Smooth muscle cell of the brain vasculature (primary cell): ENCODE measurements around the gene FARP1.
"Not testable (repeated sequence)": the region's sequence is repeated elsewhere in the genome, so short reads cannot be mapped to it uniquely, and the experiment has no call there.

ENCODE experiments used
- DNase-seq: peaks from one replicate; pipeline ENCODE4 v3.0.0-alpha.2; 2012; ENCODE audit warnings: low read depth, low spot score

Gene FARP1

DNA sequence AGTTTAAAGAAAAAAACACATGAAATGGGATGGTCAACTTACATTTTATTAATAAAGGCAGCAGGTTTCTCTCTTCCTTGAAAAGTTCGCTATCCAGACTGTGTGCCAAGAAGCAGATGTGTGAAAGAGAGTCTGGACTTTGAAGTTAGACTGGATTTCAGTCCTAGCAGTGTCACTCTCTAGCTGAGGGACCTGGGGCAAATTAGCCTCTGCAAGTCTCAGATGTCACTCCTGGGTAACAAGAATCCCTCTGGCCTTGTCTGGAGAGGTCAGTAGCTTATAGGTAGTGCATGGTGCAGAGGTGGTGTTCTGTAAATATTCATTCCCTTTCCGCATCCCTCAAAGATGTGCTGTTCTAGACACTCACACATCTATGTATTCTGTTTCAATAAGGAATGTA lies 221.8 kb downstream of the FARP1 start:
- no peak for DNase-seq

GRCh38 chr13:98365302-98365701 lies 222.4 kb downstream of the FARP1 start:
- no peak for DNase-seq

DNA sequence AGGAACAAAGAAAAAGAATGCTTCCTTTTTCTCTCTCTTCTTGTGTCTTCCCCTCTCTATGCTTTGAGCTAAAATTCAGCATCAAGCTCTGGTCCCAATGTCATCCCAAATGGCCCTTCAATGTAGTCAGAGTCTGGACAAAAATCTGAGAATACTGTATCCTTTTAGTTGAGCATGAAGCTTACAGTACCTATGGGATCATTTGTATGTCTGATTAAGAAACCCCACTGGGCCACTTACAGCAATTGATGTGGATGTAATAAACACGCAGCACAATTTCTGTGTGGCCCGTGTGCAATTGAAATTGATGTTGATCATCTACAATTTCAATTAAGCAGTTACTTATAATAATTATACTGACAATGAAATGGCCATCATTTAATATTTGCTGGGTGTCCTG lies 223.1 kb downstream of the FARP1 start:
- no peak for DNase-seq

GRCh38 chr13:98366443-98366842 lies 223.5 kb downstream of the FARP1 start:
- no peak for DNase-seq

DNA sequence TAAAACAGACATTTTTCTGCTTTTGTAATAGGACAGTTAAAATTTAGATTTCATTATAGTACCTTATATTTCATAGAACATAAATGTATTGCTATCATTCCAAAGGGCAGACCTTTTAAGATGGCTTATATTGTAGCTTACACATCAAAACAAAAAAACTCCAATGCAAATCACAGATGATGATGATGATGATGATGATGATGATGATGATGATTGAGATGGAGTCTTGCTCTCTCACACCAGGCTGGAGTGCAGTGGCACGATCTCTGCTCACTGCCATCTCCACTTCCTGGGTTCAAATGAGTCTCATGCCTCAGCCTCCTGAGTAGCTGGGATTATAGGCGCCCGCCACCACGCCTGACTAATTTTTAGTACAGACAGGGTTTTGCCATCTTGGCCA lies 224.1 kb downstream of the FARP1 start:
- DNase-seq = no peak

DNA sequence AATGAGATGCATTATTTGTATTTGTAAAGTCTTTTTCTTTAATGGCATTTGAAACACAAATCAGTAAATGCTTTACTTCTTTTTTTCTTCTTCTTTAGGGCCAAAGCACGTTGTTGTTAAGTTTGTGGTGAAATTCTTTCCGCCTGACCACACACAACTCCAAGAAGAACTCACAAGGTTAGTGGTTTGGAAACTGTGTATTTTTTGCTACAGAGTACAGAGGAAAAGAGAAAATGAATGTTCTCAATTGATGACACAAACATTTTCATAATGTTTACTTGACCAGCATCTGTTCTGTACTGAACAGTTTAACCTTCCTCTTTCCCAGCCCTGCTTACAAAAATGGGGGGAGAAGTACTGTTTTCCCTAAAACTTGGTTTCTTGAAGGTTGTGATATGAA lies 225.1 kb downstream of the FARP1 start:
- DNase-seq = no peak

- not testable (repeated sequence) for DNase-seq
Observed at GRCh38 chr13:98369520-98369919, 226.6 kb downstream of the FARP1 start.

DNA sequence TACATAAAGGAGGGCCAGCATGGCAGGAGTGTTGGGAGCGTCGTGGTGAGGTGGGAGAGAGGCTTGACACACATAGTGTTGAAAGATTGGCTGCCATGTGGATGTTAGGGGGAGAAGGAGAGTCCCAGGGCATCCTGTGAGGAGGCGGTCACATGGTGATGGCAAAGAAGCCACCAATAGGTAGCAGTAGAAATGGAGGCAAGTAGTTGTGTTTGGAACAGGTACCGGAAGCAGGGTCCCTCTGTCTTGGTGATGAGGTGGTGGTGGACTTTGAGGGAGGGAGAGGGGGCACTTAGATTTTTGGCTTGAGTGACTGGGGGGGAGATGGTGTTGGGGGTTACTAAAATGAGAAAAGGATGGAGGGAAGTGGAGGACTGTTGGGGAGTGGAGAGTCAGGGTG lies 227.4 kb downstream of the FARP1 start:
- no peak for DNase-seq

GRCh38 chr13:98370806-98371515 lies 228.1 kb downstream of the FARP1 start:
- peak; percentile 75 for DNase-seq

DNA sequence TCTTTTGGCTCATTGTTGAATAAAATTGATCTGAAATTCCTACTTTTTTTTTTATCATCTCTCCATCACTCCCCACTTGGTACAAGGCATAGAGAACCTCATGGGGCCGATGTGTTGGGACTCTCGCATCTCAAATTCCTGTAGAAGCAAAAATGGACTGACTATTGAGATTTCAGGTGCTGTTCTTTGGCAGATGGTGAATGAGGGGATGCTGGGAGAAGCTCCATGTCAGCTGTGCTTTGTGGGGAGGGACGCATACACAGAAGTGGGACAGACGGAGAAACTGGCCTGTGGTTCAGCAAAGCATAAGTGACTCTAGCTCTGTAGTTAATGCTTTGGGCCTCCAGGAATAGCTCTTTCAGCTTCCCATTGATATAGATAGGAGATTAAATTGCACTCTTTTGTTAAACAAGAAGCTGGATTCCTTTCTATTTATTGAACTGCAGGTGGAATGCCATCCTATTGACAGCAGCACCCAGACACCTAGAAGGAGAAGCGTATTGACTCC lies 228.7 kb downstream of the FARP1 start:
- DNase-seq = no peak

DNA sequence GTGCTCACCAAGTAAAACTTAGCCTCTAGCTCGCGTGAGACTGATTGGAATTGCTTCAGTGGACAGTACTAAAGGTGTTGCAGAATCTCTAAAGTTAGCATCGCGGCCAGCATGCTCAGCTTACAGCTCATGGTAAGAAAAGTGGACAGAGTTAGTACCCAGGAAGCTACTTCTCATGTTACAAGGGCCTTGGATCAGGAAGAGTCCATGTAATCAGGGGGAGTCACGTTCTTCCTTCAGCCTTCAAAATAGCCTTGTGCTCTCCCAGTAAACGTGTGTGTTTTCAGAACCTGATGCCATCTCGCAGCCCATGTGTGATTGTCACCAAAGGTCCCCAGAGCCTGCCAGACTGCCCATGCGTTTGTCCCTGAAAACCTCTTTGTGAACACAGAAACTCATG lies 230.0 kb downstream of the FARP1 start:
- no peak for DNase-seq

DNA sequence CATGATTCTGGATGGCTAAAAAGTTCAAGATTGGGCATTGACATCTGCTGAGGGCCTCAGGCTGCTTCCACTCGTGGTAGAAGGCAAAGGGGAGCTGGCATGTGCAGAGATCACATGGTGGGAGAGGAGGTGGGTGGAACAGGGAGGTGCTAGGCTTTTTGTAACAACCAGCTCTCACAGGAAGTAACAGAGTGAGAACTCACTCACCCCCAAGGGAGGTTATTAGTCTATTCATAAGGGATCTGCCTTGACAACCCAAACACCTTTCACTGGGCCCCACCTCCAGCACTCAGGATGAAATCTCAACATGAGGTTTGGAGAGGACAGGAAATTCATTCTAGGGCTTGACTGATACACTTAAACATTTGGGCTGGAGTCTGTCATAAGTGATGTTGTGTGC lies 231.9 kb downstream of the FARP1 start:
- DNase-seq = no peak

DNA sequence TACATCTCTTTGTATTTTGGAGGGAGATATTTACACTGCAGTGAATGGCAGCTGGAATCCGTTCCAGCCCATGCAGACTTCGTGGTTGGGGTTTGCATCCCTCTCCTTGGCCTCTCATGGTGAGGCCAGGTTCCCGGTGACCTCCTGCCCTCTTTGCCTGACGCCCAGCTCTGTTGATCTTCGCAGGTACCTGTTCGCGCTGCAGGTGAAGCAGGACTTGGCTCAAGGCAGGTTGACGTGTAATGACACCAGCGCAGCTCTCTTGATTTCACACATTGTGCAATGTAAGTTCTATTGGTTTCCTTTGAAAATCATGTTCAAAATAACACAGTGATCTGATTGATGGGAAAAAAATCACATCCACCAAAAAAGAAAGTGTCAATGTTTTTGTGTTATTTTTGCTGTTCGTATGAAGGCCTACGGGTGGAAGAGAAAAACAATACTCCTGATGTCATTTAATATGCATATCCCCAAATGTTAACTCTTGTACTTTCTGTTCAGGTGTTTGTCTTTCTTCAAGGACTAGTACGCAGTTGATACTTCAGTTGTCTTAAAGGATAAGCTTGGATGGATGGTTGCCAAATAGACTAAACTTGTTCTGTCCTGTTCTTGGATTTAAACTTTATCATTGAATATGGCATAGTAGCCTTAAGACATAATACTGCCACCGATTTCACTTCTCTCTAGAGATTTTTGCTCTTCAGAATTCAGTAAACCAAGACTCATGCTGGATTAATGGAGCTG lies 234.9 kb downstream of the FARP1 start:
- DNase-seq = no peak

- peak; percentile 84 for DNase-seq
Observed at GRCh38 chr13:98384739-98385138, 241.8 kb downstream of the FARP1 start.

DNA sequence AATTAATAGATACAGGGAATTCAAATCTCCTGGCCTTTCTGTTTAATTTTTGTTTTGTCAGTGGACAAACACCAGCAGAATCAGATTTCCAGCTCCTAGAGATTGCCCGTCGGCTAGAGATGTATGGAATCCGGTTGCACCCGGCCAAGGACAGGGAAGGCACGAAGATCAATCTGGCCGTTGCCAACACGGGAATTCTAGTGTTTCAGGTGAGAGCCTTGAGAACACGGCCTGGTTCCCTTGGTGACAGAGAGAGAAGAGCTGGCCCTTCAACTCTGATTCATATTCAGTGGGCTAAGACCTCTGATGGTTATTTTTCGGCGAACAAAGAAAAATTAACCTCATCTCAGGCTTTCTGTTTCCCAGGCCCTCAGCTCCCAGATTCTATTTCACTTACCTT lies 242.7 kb downstream of the FARP1 start:
- no peak for DNase-seq

DNA sequence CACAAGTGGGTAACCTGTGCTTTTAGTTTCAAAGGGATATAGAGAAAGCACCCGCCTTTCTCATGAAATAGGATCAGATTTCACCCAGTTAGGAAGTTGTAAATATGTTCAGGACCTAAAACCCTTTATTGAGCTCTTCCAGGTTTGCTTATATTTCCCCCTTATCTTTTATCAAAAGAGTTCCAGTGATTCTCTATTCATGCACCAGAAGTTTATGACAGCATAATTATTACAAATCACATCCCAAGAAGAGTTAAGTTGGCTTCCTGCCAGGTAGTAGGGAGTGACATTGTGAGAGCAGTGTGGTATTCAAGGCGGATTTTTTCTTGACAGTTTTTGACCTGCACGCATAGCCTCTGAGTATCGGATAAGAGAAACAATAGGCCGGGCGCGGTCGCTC lies 243.7 kb downstream of the FARP1 start:
- DNase-seq = no peak

DNA sequence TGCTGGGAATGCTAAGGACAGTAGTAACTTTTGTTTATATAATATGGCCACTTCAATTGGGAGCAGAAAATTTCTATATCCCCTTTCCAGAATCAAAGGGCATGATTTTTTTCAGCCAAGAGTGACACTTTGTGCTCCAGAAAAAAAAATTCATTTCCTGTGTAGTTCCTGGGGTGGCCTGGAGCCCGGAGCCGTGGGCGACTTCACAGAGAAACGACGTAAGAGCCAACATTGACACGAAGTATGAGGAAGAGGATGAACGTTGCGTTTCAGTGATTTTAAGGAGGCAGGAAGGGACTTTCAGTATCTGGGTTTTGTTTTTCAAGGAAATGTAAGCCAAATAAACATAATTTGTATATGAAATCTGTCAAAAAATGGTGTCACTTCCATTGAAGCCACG lies 246.4 kb downstream of the FARP1 start:
- DNase-seq = no peak

DNA sequence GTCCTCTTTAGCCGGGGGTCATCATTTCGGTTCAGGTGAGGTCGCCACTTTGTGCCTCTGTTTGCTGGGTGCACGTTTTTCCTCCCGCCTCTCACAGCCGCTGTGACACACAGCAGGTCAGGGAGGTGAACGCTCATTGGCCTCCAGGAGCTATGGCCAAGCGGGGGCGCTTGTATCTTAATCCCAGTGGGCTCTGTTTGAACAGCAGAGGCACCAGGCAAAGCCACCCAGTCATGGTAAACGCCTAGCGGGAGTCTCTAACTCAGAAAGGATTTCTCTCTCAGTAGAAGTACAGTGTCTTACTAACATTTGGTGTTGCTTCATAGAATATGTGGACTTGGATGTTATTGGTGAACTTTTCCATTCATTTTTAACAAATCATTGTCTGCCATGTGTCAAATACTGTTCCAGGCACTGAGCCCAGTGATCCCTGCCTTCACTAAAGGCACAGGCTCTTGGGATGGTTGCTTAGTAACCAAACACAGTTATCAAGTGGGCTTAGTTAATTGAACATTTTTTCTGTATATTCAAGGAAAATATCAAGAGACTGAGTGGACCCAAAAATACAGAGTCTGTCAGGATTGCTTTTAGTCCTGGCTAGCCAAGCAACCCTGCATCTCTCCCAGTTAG lies 247.3 kb downstream of the FARP1 start:
- DNase-seq = no peak

DNA sequence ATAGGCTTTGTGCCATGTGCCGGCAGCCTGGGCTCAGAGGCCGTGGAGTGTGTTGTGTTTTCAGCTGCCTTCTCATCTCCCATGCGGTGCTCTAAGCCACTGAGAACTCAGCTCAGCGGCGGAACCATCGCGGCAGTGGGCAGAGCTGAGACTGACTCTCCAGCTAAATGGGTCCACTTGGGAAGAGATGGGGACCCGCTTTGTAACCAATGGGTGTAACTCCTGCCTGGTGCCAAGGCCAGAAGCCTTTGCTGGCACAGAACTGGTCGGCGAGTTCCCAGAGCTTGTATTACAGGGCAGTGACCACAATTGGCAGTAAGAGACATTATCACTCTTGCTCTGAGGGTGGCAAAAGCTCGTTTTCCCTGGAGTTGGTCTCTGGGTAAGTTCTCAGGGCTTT lies 251.0 kb downstream of the FARP1 start:
- DNase-seq = no peak

DNA sequence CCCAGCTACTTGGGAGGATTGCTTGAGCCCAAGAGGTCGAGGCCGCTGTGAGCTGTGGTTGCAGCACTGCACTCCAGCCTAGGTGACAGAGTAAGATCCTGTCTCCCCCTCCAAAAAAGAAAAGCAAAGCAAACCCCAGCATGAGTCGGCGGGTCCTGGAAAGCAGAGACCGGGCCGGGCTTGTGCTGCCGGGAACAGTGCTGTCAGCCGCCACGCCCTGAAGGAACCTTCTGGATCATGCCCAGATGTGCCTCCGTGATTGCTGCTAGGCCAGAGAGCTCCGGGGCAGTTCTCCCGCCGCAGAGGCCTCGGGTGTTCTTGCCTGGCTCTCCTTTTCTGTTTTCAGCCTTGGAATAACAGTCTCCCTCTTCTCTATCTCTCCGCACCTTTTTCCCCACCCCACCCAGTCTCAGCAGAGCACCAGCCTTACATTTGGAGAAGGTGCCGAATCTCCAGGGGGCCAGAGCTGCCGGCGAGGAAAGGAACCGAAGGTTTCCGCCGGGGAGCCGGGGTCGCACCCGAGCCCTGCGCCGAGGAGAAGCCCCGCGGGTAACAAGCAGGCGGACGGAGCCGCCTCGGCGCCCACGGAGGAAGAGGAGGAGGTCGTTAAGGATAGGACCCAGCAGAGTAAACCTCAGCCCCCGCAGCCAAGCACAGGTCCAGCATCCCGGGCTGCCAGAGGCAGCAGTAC lies 252.1 kb downstream of the FARP1 start:
- no peak for DNase-seq

DNA sequence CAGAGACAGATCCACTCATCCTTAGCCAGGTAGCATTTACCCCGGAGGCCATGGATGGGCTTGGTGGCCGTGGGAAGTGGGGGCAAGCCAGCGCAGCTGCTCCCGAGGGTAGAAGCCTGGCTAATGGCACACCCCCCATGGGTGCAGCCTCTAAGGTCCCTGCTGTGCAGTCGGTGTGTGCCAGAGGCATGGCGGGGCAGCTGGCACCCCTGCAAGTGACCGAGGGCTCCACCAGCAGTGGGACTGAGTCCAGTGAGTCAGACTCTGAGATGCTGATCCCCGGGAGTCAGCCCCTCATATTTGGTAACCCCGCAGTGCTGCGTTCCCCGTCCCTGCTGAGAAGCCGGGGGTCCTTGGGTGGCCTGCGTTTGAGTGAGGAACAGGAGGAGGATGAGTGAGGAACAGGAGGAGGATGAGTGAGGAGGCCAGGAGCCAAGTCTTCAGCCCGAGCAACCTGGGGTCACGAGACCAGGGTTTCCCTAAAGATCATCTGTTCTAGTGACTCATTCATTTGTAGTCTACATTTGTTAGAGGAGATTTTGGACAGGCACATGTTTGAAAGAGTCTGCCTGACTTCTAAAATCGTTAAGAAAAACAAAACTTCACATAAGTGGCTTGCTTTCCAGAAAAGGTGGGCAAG lies 253.3 kb downstream of the FARP1 start:
- DNase-seq = no peak

DNA sequence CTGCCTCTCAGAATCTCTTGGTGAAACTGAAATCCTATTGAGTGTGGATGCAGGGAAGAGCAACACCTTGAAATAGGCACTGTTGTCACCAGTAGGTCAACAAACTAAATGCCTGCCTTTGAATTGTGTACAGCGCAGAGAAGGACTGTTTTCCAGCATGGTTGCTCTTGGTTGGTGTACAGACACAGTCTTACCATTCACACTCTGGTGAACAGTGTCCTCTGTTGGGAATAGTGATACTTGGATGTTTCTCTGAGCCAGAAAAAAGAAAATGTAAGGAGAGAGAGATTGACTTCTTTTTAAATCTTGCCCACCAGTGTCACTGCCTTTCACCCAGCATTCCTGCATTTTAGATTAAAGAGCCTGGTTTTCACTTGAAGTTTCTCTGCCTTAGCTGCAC lies 254.3 kb downstream of the FARP1 start:
- no peak for DNase-seq
